CD4-positive, CD25-positive, alpha-beta regulatory T cell (primary cell): ENCODE data around the gene SMARCC2. TPM values are rescaled to one million over a fixed set of nuclear protein-coding genes. Genes with fewer than 3 reads are reported as not detected.
A peak's percentile ranks its signal among the peaks of the same experiment; 100 is the strongest.

Experiments used
- ATAC-seq, 2 donors: fragments of 150-1000 bp; cut with Tn5 transposase; one replicate each; pipeline ENCODE4 v1.10.0; 2021; ENCODE audit warnings: low read depth in 2 of 2, moderate number of reproducible peaks in 2 of 2, moderate library complexity in 1 of 2
- DNase-seq, 3 donors: peaks; one replicate each; pipeline versions ENCODE4 v3.0.0 to v3.0.0-alpha.2; 2012 to 2022; ENCODE audit warnings: mixed read lengths in 1 of 3
- H3K27ac ChIP-seq: one replicate; pipeline ENCODE4 v1.7.0; 2013; ENCODE audit warnings: mild to moderate bottlenecking, low read length; ENCODE audit not compliant: insufficient read depth, poor library complexity, severe bottlenecking
- H3K27me3 ChIP-seq: one replicate; pipeline ENCODE4 v1.7.0; 2013; ENCODE audit warnings: low read length; ENCODE audit not compliant: control insufficient read depth, insufficient read depth
- H3K36me3 ChIP-seq: one replicate; pipeline ENCODE4 v1.7.0; 2013; ENCODE audit warnings: mild to moderate bottlenecking, low read length, moderate library complexity; ENCODE audit not compliant: control insufficient read depth, insufficient read depth
- H3K4me1 ChIP-seq: 2 replicates; pipeline ENCODE4 v1.7.0; 2013; ENCODE audit warnings: mild to moderate bottlenecking, low read length; ENCODE audit not compliant: insufficient read depth, control insufficient read depth, poor library complexity, severe bottlenecking
- H3K4me3 ChIP-seq: one replicate; pipeline ENCODE4 v1.7.0; 2013; ENCODE audit warnings: low read depth, mild to moderate bottlenecking, low read length, moderate library complexity
- H3K9me3 ChIP-seq, 2 experiments: 1 replicate in 1 of 2; 2 replicates in 1 of 2; pipeline ENCODE4 v1.7.0; 2013; ENCODE audit warnings: low read length in 2 of 2, mild to moderate bottlenecking in 1 of 2, moderate library complexity in 1 of 2; ENCODE audit not compliant: control insufficient read depth in 2 of 2
- H3K27ac Mint-ChIP-seq, 3 donors: one replicate each; pipeline ENCODE4 v1.8.0; 2020 to 2022; ENCODE audit warnings: mild to moderate bottlenecking in 3 of 3, mixed read lengths in 3 of 3, moderate library complexity in 2 of 3
- H3K27me3 Mint-ChIP-seq: one replicate; pipeline ENCODE4 v1.8.0; 2022; ENCODE audit warnings: mild to moderate bottlenecking, mixed read lengths
- H3K36me3 Mint-ChIP-seq: one replicate; pipeline ENCODE4 v1.8.0; 2020; ENCODE audit warnings: mixed read lengths
- H3K4me1 Mint-ChIP-seq, 4 donors: one replicate each; pipeline ENCODE4 v1.8.0; 2020 to 2022; ENCODE audit warnings: mixed read lengths in 4 of 4, mild to moderate bottlenecking in 1 of 4
- H3K4me3 Mint-ChIP-seq, 4 donors: one replicate each; pipeline ENCODE4 v1.8.0; 2020 to 2022; ENCODE audit warnings: mild to moderate bottlenecking in 4 of 4, mixed read lengths in 4 of 4, moderate library complexity in 3 of 4
- H3K9me3 Mint-ChIP-seq, 7 donors: one replicate each; pipeline ENCODE4 v1.8.0; 2020 to 2022; ENCODE audit warnings: mixed read lengths in 7 of 7, mild to moderate bottlenecking in 3 of 7, moderate library complexity in 2 of 7
- polyA plus RNA-seq, 4 donors: library from polyadenylated mRNA; unstranded; fragments of 300-500 nt; fragmentation: Illumina TruSeq; gene quantifications; one replicate each; pipeline ENCODE4 v1.2.3, GENCODE V29; 2021
- total RNA-seq: library from RNA; stranded (reverse); gene quantifications from one replicate; pipeline ENCODE4 v1.2.3, GENCODE V29; 2022

Gene SMARCC2
- total and polyA plus RNA-seq, 5 donors from 2014 or later = 46.3 to 153 (median 57.1) TPM

DNA sequence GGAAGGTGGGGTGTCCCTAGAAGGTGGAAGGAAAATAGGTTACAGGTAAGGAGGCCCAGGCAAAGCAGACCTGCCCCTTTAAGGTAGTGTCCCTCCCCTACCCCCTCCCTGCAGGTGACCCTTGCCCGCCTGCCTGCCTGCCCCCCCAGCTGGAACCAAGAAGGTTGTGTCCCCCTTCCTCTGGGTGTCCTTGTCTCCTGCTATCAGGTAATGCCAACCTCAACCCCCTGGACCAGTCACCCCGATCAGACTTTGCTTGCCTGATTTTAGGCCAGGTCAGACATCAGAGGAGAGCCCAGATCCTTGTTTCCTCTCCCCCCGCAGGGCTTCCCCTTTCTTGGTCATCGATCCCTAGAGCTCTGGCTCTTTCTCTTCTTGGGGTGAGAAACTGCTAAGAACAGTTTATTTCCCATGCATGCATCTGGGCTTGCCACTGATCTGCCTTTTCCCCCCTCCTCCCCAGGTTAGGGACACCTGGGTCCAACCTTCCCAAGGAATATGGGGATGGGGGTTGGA is 40.7 kb upstream of the SMARCC2 start, which contains the start of gene SLC39A5:
Gene SLC39A5 (plus strand): TSS at position 136 of the 516 bp plus-strand sequence. CDS start 1,224 bp downstream, outside the sequence.
- Mint-ChIP-seq H3K36me3 (peaks cover 4% of the 10 kb centered on the region), H3K27me3 (no peaks in the 10 kb centered on the region), H3K4me3 (peak within 1 kb of the TSS in 1 of 4 donors; percentile 75), H3K9me3 (no peaks in the 10 kb centered on the region), H3K4me1 (peaks cover 0 to 11% (median 10%) of the 10 kb centered on the region in 4 donors), H3K27ac (no peak within 1 kb of the TSS)
- DNase-seq = no peak
- no peaks in the 10 kb centered on the region for H3K27me3 ChIP-seq
- H3K4me3 ChIP-seq = no peak within 1 kb of the TSS
- peaks cover 5% of the 10 kb centered on the region for H3K36me3 ChIP-seq
- ATAC-seq = no peak
- H3K27ac ChIP-seq = no peak within 1 kb of the TSS
- H3K4me1 ChIP-seq = peaks cover 2% of the 10 kb centered on the region
- H3K9me3 ChIP-seq = no peaks in the 10 kb centered on the region

- Histone ChIP-seq H3K27ac (no peak overlapping the region), H3K9me3 (no peaks in the 10 kb centered on the region), H3K36me3 (peaks cover 5% of the 10 kb centered on the region), H3K4me3 (no peak overlapping the region), H3K27me3 (no peaks in the 10 kb centered on the region), H3K4me1 (peaks cover 11% of the 10 kb centered on the region)
- no peak overlapping the region for H3K27ac Mint-ChIP-seq
- H3K4me3 Mint-ChIP-seq = no peak overlapping the region
- H3K36me3 Mint-ChIP-seq = peaks cover 4% of the 10 kb centered on the region
- ATAC-seq (no peak), DNase-seq (no peak)
- H3K27me3 Mint-ChIP-seq = no peaks in the 10 kb centered on the region
- peaks cover 0 to 19% (median 16%) of the 10 kb centered on the region in 4 donors for H3K4me1 Mint-ChIP-seq
- no peaks in the 10 kb centered on the region for H3K9me3 Mint-ChIP-seq
These were observed 39.8 kb upstream of the SMARCC2 start for GRCh38 chr12:56229082-56229481.

DNA sequence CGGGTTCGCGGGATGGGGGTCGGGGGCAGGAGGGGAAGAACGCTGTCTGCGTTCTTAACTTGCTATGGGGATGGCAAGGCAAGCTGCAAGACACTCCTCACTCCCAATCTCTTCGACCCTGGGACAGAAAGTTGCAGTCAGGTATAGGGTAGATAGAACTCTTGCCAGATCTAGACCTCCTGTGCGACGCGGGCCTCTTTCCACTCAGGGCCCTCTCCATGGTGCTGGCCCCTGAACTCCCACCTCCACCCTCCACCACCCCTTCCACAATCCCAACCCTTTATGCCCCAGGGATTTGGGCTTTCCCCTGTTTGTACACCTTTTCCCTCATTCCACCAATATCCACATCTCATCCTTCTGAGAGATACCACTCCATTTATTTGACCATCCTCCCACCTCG is 35.7 kb upstream of the SMARCC2 start:
- DNase-seq (no peak), ATAC-seq (no peak)
- H3K27me3 Mint-ChIP-seq = peaks cover 4% of the 10 kb centered on the region
- H3K27ac Mint-ChIP-seq = peak overlapping the region; percentile 90 to 99 (median 90)
- Histone ChIP-seq H3K27ac (peak overlapping the region; percentile 89), H3K9me3 (no peaks in the 10 kb centered on the region), H3K4me3 (no peak overlapping the region), H3K36me3 (peaks cover 5% of the 10 kb centered on the region), H3K27me3 (no peaks in the 10 kb centered on the region), H3K4me1 (peaks cover 44% of the 10 kb centered on the region)
- peaks cover 4% of the 10 kb centered on the region for H3K36me3 Mint-ChIP-seq
- H3K4me3 Mint-ChIP-seq = peak overlapping the region; percentile 90 to 99 (median 94)
- H3K4me1 Mint-ChIP-seq = peaks cover 17 to 52% (median 39%) of the 10 kb centered on the region in 4 donors
- H3K9me3 Mint-ChIP-seq = no peaks in the 10 kb centered on the region

DNA sequence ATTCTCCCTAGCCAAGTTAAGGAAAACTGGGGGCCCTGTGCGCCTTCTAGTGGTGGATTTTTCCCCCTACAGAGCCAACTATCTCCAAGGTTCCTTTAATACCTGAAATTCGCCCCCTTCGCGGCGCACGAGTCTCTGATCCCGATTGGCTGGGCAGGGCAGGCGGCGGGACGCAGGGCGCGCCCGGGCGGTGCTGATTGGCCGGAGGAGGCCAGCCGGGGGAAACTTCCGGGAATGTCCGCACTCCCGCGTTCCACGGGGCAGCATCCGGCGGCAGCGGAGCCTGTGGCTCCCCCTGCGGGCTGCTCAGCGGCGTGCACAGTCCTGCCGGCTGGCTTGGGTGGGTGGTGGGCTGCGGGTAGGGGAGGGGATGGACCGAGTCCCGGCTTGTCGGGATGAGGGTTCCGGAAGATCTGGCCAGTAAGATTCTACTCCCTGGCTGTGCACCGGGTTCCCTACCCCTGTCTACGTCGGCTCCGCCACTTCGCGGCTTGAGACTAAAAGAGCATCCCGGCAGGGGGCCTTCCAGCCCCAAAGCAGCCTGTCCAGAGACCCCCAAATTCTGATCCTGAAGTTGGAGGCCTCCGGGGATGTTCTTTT is 34.9 kb upstream of the SMARCC2 start, which contains the start of gene NABP2:
Gene NABP2 (plus strand): TSS at position 241 of the 600 bp plus-strand sequence. CDS start 515 bp downstream, outside the sequence.
- Mint-ChIP-seq H3K27me3 (peaks cover 4% of the 10 kb centered on the region), H3K4me3 (peak within 1 kb of the TSS; percentile 91 to 99 (median 98)), H3K4me1 (peaks cover 17 to 53% (median 40%) of the 10 kb centered on the region in 4 donors), H3K36me3 (peaks cover 4% of the 10 kb centered on the region), H3K9me3 (no peaks in the 10 kb centered on the region), H3K27ac (peak within 1 kb of the TSS; percentile 90 to 99 (median 90))
- Histone ChIP-seq H3K27ac (peak within 1 kb of the TSS; percentile 89), H3K9me3 (no peaks in the 10 kb centered on the region), H3K4me1 (peaks cover 44% of the 10 kb centered on the region), H3K4me3 (peak within 1 kb of the TSS; percentile 80), H3K36me3 (peaks cover 5% of the 10 kb centered on the region), H3K27me3 (no peaks in the 10 kb centered on the region)
- DNase-seq (peak; percentile 84 to 96 (median 92)), ATAC-seq (peak; percentile 70 to 77)

GRCh38 chr12:56223571-56224101 is 34.4 kb upstream of the SMARCC2 start:
- peaks cover 4% of the 10 kb centered on the region for H3K27me3 Mint-ChIP-seq
- peaks cover 17 to 56% (median 40%) of the 10 kb centered on the region in 4 donors for H3K4me1 Mint-ChIP-seq
- peaks cover 2% of the 10 kb centered on the region for H3K36me3 ChIP-seq
- ATAC-seq (no peak), DNase-seq (no peak)
- no peaks in the 10 kb centered on the region for H3K9me3 Mint-ChIP-seq
- H3K36me3 Mint-ChIP-seq = peaks cover 4% of the 10 kb centered on the region
- H3K4me3 Mint-ChIP-seq = peak overlapping the region; percentile 90 to 99 (median 94)
- H3K4me3 ChIP-seq = peak overlapping the region; percentile 80
- peak overlapping the region; percentile 77 to 99 (median 90) for H3K27ac Mint-ChIP-seq
- H3K27me3 ChIP-seq = no peaks in the 10 kb centered on the region
- H3K27ac ChIP-seq = peak overlapping the region; percentile 89
- H3K4me1 ChIP-seq = peaks cover 44% of the 10 kb centered on the region
- H3K9me3 ChIP-seq = no peaks in the 10 kb centered on the region

- Histone ChIP-seq H3K36me3 (peaks cover 2% of the 10 kb centered on the region), H3K27ac (peak overlapping the region; percentile 97), H3K9me3 (no peaks in the 10 kb centered on the region), H3K27me3 (no peaks in the 10 kb centered on the region), H3K4me1 (peaks cover 44% of the 10 kb centered on the region), H3K4me3 (peak overlapping the region; percentile 85)
- Mint-ChIP-seq H3K9me3 (no peaks in the 10 kb centered on the region), H3K36me3 (peaks cover 4% of the 10 kb centered on the region), H3K4me3 (peak overlapping the region; percentile 91 to 99 (median 98)), H3K27me3 (peaks cover 4% of the 10 kb centered on the region), H3K4me1 (peaks cover 17 to 60% (median 42%) of the 10 kb centered on the region in 4 donors), H3K27ac (peak overlapping the region; percentile 99)
- no peak for ATAC-seq
- no peak for DNase-seq
These were observed 33.2 kb upstream of the SMARCC2 start for GRCh38 chr12:56222531-56222895.

- H3K36me3 ChIP-seq = peaks cover 2% of the 10 kb centered on the region
These were observed 32.7 kb upstream of the SMARCC2 start, which contains the start of gene RNF41 for GRCh38 chr12:56221757-56222530. Gene RNF41, minus strand, starts transcription at chr12:56221922. Its CDS starts 7,875 bp downstream, at chr12:56214047.

More at GRCh38 chr12:56221757-56222530, 32.7 kb upstream of the SMARCC2 start, which contains the start of gene RNF41:
- Mint-ChIP-seq H3K4me3 (peak within 1 kb of the TSS; percentile 91 to 99 (median 98)), H3K27me3 (peaks cover 4% of the 10 kb centered on the region), H3K27ac (peak within 1 kb of the TSS; percentile 99), H3K9me3 (no peaks in the 10 kb centered on the region), H3K4me1 (peaks cover 17 to 60% (median 42%) of the 10 kb centered on the region in 4 donors), H3K36me3 (peaks cover 4% of the 10 kb centered on the region)
- Histone ChIP-seq H3K9me3 (no peaks in the 10 kb centered on the region), H3K4me1 (peaks cover 44% of the 10 kb centered on the region), H3K27me3 (no peaks in the 10 kb centered on the region), H3K4me3 (peak within 1 kb of the TSS; percentile 85), H3K27ac (peak within 1 kb of the TSS; percentile 97)
- ATAC-seq (peak; percentile 83 to 85), DNase-seq (peak; percentile 90 to 94 (median 94))
